Epidermal melanocyte (primary cell): Measurements from ENCODE around the gene PUS7.
"Not testable (repeated sequence)": the region's sequence is repeated elsewhere in the genome, so short reads cannot be mapped to it uniquely, and the experiment has no call there.

ENCODE experiments used
- DNase-seq: peaks from one replicate; pipeline ENCODE4 v3.0.0; 2011; ENCODE audit warnings: low spot score; ENCODE audit not compliant: insufficient read length

Gene PUS7

GRCh38 chr7:105521717-105522463 is at the start of gene PUS7:
PUS7 (minus strand) TSS chr7:105522271; CDS start chr7:105508512, 13,759 bp downstream.
- DNase-seq, result peak; percentile 71

- DNase-seq, result no peak
Measured at GRCh38 chr7:105567821-105568220, 45.8 kb upstream of the PUS7 start.

GRCh38 chr7:105567024-105567423 is 45.0 kb upstream of the PUS7 start:
- DNase-seq, result no peak

GRCh38 chr7:105565190-105565589 is 43.1 kb upstream of the PUS7 start:
- DNase-seq, result no peak

- DNase-seq, result no peak
Measured at GRCh38 chr7:105559926-105560325, 37.9 kb upstream of the PUS7 start.

- DNase-seq, result no peak
Measured at GRCh38 chr7:105538339-105538738, 16.3 kb upstream of the PUS7 start.

- DNase-seq, result no peak
Measured at GRCh38 chr7:105532709-105533460, 10.8 kb upstream of the PUS7 start.

GRCh38 chr7:105531792-105532671 is 10.0 kb upstream of the PUS7 start, which contains the start of gene RINT1:
RINT1 (plus strand) TSS chr7:105532201; CDS start chr7:105532316, 115 bp downstream.
- DNase-seq, result peak; percentile 74

- no peak for DNase-seq
Measured at GRCh38 chr7:105530546-105530945, 8.5 kb upstream of the PUS7 start.

GRCh38 chr7:105530126-105530525 is 8.1 kb upstream of the PUS7 start:
- DNase-seq, result no peak

- not testable (repeated sequence) for DNase-seq
Measured at GRCh38 chr7:105527737-105528136, 5.7 kb upstream of the PUS7 start.

- DNase-seq, result no peak
Measured at GRCh38 chr7:105524840-105525239, 2.8 kb upstream of the PUS7 start.

- not testable (repeated sequence) for DNase-seq
Measured at GRCh38 chr7:105524423-105524822, 2.4 kb upstream of the PUS7 start.

- no peak for DNase-seq
Measured at GRCh38 chr7:105521027-105521716, 899 bp downstream of the PUS7 start.

- DNase-seq, result not testable (repeated sequence)
Measured at GRCh38 chr7:105520620-105521019, 1.5 kb downstream of the PUS7 start.

- DNase-seq, result no peak
Measured at GRCh38 chr7:105519353-105519752, 2.7 kb downstream of the PUS7 start.

- DNase-seq, result not testable (repeated sequence)
Measured at GRCh38 chr7:105515610-105516009, 6.5 kb downstream of the PUS7 start.

GRCh38 chr7:105512926-105513526 is 9.0 kb downstream of the PUS7 start:
- no peak for DNase-seq

- no peak for DNase-seq
Measured at GRCh38 chr7:105512415-105512814, 9.7 kb downstream of the PUS7 start.

- no peak for DNase-seq
Measured at GRCh38 chr7:105502173-105502572, 19.9 kb downstream of the PUS7 start.

GRCh38 chr7:105497016-105497415 is 25.1 kb downstream of the PUS7 start:
- no peak for DNase-seq
